HG02678 (cell line): ENCODE data around the gene MAP6.
"Not testable (repeated sequence)": the region's sequence is repeated elsewhere in the genome, so short reads cannot be mapped to it uniquely, and the experiment has no call there.

Experiments
- ATAC-seq: cut with Tn5 transposase; IDR thresholded peaks from one replicate; pipeline ENCODE4 v1.9.1; 2021; ENCODE audit warnings: mild to moderate bottlenecking, moderate library complexity; ENCODE audit not compliant: unreplicated experiment

Gene MAP6

GRCh38 chr11:75668451-75669297 lies at the start of gene MAP6:
MAP6 (minus strand) TSS chr11:75669038; CDS start chr11:75668369, 669 bp downstream.
- no peak for ATAC-seq

DNA sequence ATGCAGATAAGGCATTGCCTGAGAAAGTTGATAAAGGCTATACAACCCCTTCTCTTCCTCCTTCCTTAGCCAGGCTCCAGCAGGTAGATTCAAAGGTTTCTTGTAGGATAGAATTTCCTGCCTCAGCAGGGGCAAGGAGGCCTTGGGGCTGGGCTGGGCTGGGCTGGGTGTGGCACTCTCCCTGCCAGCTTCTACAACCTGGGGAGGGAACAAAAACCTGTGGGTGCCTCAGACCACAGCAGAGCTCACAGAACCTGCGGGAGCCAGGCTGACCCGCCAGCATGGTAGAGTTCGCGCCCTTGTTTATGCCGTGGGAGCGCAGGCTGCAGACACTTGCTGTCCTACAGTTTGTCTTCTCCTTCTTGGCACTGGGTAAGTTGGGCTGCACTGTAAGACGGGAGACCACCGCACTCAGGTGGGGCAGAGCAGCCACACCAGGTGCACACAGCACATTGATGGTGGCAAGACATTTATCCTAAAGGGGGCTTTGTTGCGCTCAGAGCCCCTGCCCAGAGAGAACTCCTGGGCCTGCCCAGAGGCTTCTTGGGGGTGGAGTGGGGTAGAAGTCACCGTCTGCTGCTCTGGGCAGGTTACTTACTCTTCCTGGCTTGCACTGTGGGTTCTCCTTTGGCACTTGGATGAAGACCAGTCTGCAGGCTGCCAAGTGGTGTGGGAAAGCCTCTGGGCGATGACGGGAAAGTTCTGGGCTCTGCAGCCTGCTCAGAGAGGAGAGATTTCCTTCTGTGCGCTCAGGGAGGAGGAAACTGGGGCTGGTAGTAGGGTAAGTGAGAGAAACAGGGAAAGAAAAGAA lies 49.0 kb upstream of the MAP6 start, which contains the start of gene MOGAT2:
Gene MOGAT2, plus strand, starts transcription at position 231 of the 811 bp plus-strand sequence. Its CDS starts 51 bp downstream, at position 282.
- ATAC-seq: no peak

DNA sequence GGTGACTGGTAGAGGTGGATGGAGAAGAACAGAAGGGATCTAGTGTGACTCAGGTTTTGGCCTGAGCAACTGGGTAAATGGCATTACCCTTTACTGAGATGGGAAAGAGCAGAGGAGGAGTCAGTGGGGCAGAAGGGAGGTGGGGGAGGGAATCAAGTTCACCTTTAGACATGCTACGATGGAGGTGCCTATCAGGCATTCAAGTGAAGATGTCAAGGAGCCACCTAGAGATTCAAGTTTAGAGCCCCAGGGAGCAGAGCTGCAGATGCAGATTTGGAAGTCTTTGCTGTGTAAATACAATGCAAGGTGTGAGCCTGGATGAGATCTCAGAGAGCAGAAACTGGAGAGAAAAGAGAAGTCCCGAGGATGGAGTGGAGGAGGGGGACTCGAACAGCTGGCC lies 47.8 kb upstream of the MAP6 start:
- no peak for ATAC-seq

- no peak for ATAC-seq
Observed at GRCh38 chr11:75715688-75716087, 46.9 kb upstream of the MAP6 start.

GRCh38 chr11:75714211-75714610 lies 45.4 kb upstream of the MAP6 start:
- ATAC-seq: no peak

DNA sequence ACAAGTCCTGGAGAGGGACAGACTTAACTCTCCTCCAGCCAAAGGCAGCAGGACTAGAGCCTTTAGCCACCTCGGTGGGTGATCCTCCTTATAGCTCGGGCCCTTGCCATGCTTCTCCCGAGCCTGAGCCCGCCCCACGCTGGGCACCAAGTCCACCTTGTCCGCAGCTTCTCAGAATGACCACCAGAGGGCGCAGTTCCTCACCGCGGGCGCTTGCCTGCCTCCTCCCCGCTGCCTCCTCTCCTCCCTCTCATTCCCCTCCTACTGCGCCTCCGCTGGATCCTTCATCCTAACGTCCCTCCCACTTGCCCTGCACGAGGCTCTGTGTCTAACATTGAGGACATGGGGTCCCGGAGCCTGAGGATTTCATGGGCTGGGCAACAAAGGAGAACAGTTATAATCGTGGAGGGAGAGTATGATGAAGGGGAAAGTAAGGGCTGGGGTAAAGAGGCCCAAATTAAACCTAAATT lies 37.5 kb upstream of the MAP6 start:
- peak; percentile 56 for ATAC-seq

DNA sequence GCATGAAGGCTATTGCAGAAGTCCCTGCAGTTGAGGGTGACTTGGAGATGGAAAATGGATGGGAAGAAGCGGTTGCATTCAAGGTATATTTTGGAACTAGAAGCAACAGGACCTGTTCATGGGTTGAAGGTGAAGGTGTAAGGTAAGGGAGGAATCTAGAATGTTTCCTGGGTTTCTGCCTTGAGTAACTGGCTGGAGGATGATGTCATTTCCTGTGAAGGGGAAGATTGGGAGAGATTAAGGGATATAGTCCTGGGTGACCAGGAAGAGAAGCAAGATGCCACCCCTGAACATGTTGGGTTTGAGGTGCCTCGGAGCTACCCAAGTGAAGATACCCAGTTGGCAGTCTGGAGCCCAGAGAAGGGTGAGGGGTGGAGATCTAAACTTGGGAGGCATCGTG lies 36.7 kb upstream of the MAP6 start:
- no peak for ATAC-seq

DNA sequence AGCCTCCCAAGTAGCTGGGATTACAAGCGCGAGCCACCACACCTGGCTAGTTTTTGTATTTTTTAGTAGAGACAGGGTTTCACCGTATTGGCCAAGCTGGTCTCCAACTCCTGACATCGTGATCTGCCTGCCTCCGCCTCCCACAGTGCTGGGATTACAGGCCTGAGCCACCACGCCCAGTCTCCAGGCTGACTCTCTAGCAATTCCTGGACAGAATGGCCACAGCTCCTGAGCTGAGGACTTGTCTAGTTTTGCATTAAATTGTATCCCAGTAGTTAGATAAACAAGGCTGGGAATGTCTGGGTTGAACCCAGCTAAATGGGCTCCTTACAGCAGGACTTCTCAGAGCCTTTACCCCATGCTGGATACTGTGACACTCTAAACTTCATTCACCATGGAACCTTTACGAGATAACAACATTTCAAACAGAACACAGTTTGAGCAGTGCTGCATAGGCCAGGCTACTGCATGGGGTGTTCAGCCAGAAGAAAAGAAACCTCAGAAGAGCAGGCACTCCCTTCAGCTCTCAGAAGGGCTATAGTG lies 34.9 kb upstream of the MAP6 start:
- ATAC-seq: no peak

GRCh38 chr11:75700940-75701339 lies 32.1 kb upstream of the MAP6 start:
- ATAC-seq: no peak

DNA sequence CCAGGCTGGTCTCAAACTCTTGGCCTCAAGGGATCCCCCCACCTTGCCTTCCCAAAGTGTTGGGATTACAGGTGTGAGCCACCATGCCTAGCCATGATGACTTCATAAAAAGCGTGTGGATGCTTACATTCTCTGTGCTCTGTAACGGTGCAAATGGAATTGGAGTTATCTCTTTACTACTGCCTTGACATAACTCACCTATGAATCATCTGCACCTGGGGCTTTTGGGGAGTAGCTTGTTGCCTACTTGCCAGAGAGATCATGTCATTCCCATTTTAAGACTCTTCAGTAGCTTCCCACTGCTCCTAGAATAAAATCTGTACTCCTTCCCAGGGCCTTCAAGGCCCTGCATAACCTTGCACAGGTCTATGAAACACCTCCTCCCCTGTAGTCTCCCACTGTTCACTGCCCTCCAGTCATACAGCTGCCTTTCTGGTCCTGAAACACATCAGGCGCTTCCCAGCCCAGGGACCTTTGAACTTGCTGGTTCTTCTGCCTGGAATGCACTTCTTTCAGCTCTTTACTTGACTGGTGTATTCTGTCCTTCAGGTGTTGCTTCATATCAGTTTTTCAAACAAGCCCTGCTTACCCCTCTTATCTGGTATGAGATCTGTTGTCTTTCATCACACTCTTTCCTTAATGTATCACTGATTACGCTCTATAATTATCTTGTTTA lies 29.2 kb upstream of the MAP6 start:
- ATAC-seq: no peak

DNA sequence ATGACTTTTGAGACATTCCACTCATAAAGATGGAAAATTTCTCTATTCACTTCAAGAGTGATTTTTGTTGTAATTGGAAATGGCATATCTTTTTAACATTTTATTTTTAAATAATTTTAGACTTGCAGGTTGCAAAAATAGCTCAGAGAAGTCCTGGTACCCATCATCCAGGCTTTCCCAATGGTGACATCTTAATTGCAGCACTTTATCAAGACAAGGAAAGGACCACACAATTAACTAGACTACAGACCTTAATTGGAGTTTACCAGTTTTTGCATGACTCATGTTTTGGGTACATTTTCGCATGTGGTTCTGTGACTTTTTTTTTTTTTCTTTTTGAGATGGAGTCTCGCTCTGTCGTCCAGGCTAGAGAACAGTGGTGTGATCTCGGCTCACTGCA lies 23.0 kb upstream of the MAP6 start:
- ATAC-seq: no peak

- ATAC-seq: no peak
Observed at GRCh38 chr11:75689863-75690609, 21.2 kb upstream of the MAP6 start.

DNA sequence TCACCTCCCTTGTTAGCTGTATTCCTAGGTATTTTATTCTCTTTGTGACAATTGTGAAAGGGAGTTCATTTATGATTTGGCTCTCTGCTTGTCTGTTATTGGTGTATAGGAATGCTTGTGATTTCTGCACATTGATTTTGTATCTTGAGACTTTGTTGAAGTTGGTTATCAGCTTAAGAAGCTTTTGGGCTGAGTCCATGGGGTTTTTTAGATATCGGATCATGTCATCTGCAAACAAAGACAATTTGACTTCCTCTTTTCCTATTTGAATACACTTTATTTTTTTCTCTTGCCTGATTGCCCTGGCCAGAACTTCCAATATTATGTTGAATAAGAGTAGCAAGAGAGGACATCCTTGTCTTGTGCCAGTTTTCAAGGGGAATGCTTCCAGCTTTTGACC lies 15.0 kb upstream of the MAP6 start:
- ATAC-seq: not testable (repeated sequence)

GRCh38 chr11:75679566-75679965 lies 10.7 kb upstream of the MAP6 start:
- ATAC-seq: no peak

DNA sequence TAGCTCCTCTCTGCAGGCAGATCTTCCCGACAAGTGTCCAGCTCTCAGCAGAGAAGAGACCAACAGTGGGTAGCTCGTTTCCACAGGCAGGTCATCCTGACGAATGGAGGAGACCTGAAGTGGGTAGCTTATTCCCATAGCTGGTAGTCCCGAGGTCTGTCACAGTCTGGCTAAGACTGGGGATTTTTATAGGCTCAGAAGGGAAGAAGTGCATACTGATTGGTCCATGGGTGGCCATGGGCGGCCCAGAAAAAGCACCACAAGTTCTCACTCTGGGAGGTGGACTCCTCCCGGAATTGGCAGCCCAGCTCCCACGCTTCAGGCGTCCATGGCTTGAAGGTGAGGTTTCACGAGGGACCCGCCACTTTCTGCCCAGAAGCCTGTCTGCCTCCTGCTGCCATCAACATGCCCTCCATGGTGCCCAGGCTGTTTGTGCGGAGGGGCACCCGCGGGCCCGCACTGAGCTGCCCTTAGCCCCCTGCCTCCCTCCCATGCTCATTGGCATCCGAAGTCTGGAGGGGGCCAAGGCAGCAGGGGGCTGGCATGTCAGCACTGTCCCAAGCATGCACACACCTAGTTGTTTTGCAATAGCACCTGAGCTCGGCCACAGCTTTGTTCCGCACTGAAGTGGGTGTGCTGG lies 9.9 kb upstream of the MAP6 start:
- ATAC-seq: no peak

DNA sequence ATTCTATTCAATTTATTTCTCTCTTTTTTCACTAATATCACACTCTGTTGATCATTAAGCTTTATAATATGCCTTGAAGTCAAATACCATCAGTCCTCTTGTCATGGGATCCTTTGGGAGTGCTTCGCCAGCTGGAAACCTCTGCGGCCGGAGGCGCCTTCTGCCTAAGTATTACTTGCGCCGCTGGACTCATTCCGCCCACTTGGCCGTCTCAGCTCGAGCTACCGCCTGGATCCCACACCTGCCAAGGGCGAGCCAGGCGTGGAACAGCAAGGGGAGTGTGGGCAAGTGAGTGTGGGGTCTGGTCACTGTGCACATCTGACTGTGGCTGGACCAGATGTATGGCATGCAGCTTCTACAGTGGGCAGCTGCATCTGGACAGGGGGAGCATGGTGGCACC lies 9.1 kb upstream of the MAP6 start:
- ATAC-seq: no peak

GRCh38 chr11:75677275-75677674 lies 8.4 kb upstream of the MAP6 start:
- ATAC-seq: peak; percentile 44

DNA sequence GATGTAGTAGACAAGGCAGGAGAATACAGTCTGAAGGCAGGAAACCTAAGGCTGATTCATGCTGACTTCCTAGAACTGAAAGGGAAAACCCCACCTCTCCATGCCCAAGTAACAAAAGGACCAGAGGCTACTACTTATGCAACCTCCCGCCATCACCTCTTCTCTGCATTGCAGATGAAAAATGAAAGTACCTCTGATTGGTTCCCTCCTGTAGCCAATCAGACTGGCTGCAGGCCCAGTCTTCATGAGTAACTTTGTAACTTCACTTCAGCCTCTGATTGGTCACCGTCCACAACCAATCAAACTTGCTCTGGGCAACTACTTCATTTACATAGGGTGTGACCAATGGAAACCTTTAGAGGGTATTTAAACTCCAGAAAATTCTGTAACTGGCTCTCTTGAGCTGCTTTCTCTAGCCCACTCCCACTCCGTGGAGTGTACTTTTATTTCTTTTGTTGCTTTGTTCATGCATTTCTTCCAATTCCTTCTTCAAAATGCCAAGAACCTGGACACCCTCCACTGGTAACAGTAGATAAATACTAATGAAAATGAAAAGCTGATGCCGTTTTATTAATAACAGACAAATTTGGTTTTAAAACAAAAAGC lies 5.2 kb upstream of the MAP6 start:
- ATAC-seq: no peak

GRCh38 chr11:75667831-75668450 lies 897 bp downstream of the MAP6 start:
- no peak for ATAC-seq
